ENCODE results near the gene INTS1.

DNA sequence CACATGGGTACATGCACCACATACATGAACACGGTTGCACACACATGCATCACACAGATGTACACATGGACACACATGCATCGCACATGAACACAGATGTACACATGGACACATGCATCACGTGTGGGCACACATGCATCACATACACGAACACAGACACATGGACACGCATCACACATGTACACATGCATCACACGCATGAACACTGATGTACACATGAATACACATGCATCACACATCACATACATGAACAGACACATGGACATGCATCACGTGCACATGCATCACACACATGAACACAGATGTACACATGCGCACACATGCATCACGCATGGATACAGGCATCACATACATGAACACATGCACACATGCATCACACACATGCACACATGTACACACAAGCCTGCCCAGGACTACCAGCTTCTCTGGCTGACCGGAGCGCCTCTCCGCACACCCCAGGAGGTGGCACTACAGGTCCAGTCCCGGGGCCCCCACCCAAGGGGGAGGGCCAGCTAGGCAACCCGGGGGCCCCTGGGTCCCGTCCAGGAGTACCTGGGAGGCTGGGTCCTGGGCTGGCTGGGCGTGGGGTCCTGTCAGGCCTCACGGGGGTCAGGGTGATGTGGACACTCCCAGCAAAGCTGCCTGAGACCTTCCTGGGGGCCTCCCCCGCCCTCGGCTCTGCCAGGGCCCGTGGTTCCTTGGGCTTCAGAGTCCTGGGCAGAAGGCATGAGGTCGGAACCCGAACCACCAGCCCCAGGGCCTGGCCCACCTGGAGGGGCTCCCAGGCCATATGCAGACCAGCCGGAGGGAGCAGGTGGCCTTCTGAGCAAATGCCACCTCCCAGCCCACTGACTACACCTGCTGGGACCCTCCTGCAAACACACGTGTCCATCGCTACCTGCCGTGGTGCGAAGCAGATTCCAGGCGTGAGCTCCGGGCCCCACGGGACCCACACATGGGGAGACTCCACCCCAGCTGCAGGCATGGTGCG is 64.5 kb downstream of the INTS1 start:
- TF ChIP-seq, protein P1, sequence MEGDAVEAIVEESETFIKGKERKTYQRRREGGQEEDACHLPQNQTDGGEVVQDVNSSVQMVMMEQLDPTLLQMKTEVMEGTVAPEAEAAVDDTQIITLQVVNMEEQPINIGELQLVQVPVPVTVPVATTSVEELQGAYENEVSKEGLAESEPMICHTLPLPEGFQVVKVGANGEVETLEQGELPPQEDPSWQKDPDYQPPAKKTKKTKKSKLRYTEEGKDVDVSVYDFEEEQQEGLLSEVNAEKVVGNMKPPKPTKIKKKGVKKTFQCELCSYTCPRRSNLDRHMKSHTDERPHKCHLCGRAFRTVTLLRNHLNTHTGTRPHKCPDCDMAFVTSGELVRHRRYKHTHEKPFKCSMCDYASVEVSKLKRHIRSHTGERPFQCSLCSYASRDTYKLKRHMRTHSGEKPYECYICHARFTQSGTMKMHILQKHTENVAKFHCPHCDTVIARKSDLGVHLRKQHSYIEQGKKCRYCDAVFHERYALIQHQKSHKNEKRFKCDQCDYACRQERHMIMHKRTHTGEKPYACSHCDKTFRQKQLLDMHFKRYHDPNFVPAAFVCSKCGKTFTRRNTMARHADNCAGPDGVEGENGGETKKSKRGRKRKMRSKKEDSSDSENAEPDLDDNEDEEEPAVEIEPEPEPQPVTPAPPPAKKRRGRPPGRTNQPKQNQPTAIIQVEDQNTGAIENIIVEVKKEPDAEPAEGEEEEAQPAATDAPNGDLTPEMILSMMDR (IDR thresholded peaks at IDR 0.05), result no peak
- no peak for TF ChIP-seq EZH2 (IDR thresholded peaks at IDR 0.05; ENCODE audit: borderline replicate concordance, insufficient read depth, low read depth, low read length, poor library complexity, severe bottlenecking)

Measured in B cell (primary cell).